Fibroblast of skin of abdomen (primary cell): ENCODE measurements around the gene PEPD.

Experiments
- DNase-seq: peaks from one replicate; pipeline ENCODE4 v3.0.0-alpha.2; 2013

The PEPD gene

GRCh38 chr19:33350538-33351309 lies 170.9 kb downstream of the PEPD start:
- DNase-seq, result no peak

GRCh38 chr19:33349319-33350289 lies 172.0 kb downstream of the PEPD start:
- no peak for DNase-seq

- no peak for DNase-seq
Observed at GRCh38 chr19:33348301-33349010, 173.1 kb downstream of the PEPD start.

GRCh38 chr19:33347300-33347699 lies 174.3 kb downstream of the PEPD start:
- no peak for DNase-seq

GRCh38 chr19:33346665-33347064 lies 174.9 kb downstream of the PEPD start:
- no peak for DNase-seq

- DNase-seq, result no peak
Observed at GRCh38 chr19:33345163-33345562, 176.4 kb downstream of the PEPD start.

GRCh38 chr19:33344573-33344925 lies 177.0 kb downstream of the PEPD start:
- no peak for DNase-seq

- no peak for DNase-seq
Observed at GRCh38 chr19:33343859-33344572, 177.6 kb downstream of the PEPD start.

- no peak for DNase-seq
Observed at GRCh38 chr19:33343301-33343700, 178.3 kb downstream of the PEPD start.

- DNase-seq, result no peak
Observed at GRCh38 chr19:33340991-33341390, 180.6 kb downstream of the PEPD start.

- DNase-seq, result no peak
Observed at GRCh38 chr19:33339016-33339984, 182.3 kb downstream of the PEPD start.
